Measurements from ENCODE around the gene LENG9.

The LENG9 gene

DNA sequence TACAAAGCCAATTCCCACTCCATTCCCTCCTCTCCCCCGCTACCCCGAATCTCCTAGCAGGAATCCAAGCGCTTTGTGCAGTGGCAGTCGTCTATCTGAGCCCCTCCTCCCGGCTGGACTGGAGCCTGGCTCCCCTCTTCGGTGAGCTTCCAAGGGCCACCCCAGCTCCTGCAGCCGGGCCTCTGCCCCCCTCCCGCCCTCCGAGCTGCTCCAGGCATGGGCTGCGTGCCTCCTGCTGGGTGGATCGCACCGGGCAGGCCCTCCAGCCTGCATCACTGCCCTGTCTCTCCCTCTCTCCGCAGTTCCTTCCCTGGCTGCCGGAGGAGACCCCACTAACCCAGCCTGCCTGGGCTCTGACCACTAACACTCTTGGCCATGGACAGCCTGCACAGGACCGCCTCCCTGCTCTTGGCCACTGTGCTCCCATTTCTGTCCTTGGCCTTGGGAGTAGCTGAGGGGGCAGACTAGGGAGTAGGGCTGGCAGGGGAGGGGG, 27.5 kb downstream of the LENG9 start:
- DNase-seq, result no peak

DNA sequence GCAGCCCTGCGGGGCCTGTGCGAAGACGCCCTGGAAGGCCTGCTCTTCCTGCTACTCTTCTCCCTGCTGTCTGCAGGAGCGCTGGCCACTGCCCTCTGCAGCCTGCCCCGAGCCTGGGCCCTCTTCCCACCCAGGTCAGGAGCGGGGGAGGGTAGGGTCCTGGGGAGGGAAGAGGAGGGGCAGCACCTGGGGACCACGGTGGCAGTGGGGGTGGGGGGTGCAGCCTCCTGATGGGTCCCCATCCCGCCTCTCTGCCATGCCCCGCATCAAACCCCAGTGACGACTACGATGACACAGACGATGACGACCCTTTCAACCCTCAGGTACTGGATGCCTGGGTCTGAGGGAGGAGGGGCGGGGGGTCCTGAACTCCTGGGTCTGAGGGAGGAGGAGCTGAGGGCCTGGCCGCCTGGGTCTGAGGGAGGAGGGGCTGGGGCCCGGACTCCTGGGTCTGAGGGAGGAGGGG, 28.0 kb downstream of the LENG9 start:
- DNase-seq, result no peak

DNA sequence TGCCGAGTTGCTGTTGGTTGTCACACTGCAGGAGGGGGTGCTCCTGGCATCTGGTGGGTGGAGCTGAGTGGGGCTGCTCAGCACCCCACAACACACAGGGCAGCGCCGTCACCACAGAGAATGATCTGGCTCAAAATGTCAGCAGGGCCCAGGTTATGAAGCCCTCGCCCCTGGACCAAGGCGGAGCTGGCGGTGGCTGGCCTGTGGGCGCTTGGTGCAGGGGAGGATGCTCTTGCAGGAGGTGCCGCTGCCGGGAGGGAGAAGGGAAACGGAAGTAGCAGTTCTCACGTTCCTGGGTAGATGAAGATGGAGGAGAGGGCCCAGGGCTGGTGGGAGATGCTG, 28.7 kb downstream of the LENG9 start:
- DNase-seq, result no peak

DNA sequence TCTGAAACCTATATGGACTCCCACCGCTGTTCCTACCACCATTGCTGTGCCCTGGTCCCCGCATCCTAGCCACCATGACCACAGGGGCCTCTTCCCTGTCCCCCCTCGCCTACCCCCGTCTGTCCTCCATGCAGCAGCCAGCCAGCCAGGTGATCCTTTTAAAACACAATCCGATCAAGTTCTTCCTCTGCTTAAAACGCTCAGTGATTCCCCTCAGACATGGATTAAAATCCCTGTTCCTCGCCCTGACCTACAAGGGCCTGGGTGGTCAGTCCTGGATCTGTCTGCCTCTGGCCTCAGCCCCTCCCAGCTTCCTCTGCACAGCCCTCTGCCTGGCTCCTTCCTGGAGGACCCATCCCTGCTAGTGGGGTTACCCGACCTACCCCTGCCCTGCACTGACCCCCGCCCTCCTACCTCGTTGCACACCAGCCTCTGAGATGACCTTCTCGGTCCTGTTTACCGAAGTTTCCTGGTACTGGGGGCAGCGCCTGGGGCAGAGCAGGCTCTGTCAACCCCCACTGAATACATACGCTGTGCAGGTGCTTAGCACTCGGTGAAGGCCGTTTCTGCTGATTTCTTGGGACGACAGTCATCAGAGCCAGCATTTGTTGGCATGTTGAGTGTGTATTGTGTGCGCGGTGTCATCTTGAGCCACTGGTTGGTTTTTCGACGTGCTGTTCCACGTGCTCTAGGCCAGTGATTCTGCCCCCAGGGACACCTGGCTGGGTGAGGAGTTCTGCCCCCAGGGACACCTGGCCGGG, 29.3 kb downstream of the LENG9 start:
- DNase-seq, result no peak

DNA sequence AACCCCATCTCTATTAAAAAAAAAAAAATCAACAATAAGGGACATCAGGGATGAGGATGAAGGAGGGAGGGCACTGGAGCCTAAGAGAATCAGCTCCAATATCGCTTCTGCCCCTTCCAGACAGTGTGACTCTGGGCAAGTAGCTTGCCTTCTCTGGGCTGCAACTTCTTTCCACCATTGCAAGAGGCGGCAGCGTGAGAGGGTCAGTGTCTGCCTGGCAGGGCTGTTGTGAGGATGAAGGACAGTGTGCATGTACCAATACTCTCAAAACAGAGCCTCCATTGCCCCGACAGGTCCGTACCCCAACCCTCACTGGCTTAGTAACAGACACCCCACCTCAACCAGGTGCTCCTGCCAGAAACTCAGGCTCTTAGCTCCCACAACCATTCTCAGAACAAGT, 29.9 kb downstream of the LENG9 start:
- DNase-seq, result no peak

DNA sequence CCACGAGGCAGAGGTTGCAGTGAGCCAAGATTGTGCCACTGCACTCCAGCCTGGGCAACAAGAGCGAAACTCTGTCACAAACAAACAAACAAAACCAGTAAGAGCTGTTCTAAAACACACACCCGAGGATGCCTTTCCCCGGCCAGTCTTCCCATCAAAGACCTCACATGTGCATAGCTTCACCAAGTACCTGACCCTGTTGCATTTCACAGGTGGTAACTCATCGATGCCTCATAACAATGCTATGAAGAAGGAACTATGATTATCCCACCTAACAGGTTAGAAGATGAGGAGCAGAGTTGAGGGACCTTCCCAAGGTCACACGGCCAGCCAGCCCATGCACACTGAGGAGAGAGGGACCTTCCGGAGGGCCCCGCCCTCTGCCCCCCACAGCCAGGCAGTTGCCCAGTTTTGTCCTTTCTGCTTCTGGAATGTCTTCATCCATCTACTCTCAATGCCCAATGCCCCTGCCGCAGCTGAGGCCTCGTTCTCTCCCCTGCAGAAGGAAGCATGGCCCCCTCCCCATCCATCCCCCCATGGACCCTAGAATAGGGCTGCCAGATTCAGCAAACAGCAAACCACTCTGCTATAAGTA, 31.3 kb downstream of the LENG9 start:
- no peak for DNase-seq

DNA sequence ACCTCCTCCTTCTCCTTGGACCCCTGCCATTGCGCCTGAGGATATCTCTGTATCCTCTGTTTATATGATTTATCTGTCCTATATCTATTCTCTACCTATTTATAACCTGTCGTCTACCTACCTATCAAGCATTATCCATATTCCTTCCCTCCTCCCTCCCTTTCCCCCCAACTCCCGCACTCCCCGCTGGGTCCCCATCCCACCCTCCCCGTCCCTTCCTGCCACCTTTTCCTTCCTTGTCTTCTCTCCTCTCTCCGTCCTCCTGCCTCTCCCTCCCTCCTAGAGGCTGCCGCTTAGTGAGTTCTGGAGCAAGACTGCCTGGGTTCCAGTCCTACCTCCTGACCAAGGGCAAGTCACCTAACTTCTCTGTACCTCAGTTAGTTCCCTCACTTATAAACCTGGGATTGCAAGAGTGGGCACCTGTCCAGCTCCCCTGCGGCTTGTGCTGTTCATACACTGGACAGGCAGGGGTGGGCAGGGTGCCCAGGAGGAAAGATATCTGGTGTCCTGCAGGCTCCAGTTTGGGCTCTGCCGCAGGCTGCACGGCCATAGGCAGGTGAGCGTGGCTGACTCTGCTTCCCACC, 32.2 kb downstream of the LENG9 start:
- no peak for DNase-seq

DNA sequence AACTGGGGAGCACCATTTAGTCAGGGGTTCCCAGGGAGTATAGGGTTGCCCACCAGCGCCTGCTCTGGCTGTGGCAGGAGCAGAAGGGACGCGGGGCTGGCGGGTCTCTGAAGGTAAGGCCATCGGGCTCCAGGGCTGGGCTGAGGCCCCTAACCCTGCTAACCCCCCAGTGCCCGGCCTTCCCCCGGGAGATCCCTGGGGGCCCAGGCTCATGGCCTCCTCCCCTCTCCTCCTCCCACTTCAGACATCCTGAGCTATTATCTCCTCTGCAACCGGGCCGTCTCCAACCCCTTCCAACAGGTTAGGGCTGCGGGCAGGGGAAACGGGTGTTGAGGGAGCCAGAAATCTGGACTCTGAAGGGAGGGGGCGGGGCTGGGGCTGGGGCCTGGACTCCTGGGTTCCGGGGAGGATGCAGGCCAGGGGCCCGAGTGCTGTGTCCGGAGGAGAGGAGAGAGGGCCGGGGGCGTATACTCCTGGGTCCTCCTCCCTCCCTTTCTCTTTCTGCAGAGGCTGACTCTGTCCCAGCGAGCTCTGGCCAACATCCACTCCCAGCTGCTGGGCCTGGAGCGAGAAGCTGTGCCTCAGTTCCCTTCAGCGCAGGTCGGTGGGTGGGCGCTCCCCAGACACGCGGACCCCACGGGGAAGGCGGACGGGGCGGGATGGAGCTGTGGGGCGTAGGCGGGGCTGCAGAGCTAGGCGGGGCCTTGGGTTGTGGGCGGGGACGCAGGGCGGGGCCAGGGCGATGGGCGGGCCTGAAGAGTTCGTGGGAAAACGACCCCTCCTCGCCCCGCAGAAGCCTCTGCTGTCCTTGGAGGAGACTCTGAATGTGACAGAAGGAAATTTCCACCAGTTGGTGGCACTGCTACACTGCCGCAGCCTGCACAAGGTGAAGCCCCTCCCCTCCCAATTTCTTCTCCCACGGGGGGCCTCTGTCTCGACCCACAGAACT, 33.0 kb downstream of the LENG9 start:
- peak; percentile 48 for DNase-seq

DNA sequence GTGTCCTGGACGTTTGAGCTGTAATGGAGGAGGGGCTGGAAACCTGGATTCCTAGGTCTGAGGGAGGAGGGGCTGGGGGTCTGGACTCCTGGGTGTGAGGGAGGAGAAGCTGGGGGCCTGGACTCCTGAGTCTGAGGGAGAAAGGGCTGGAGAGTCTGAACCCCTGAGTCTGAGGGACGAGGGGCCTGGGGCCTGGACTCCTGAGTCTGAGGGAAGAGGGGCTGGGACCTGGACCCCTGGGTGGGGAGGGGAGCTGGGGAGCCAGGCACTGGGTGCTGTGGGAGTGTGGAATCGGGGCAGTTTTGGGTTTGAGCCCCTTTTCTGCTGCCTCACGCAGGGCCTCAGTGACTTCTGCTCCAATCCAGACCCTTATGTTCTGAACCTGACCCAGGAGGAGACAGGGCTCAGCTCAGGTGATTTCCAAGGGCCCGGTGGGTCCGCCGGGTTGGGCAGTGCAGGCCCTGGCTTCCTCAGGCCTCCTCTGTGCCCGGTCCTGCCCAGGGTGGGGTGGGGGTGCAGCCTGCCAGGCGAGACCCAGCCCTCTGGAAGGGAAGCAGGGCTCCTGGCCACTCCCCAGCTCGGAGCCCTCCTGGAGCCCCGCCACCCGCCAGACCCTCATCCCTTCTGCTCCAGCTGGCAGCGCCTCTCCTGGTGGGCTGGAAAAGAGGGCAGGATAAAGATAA, 33.9 kb downstream of the LENG9 start:
- DNase-seq, result no peak

DNA sequence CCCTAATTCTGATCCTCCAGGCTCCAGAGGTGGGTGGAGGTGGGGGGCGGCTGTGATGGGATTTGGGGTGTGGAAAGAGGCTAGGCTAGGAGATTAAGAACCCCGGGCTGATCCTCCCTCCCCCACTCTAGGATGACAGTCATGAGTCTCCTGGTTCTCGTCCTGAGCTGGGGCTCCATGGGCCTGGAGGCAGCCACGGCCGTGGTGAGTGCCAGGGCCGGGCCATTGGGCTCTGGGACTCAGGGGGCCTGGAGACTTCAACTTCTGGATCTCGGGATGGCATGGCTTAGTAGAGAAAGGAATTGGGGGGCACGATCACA, 34.4 kb downstream of the LENG9 start:
- no peak for DNase-seq

DNA sequence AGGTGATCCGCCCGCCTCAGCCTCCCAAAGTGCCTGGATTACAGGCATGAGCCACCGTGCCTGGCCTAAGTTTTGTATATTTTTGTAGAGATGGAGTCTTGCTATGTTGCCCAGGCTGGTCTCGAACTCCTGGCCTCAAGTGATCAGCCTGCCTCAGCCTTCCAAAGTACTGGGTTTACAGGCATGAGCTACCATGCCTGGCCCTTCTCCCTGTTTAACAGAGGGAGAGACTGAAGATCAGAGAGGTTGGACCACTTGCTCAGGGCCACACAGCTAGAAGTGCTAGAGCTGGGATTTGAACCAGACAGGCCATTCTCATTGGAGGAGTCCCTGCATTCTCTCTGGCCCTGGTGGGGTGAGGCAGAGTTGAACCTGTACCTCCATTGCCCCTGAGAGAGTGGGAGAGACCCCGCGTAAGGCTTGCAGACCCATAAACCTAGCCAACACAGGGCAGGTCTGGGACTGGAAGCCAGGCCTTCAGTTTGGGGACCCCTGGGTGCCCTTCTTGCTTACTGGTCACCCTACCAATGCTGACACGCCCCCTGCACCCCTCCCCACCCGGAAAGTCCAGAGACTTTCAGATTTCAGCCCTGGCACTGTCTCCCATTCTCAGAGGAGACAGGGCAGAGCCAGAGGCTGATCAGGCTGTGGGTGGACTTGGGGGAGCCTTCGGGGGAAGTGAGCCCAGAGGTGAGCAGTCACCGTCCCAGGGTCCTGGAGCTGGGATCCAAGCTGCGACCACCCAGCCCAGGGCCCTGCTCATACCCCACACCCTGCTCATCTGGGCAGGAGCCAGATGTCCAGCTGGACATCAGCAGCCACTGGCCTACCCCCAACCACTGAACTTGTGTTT, 35.0 kb downstream of the LENG9 start:
- no peak for DNase-seq

DNA sequence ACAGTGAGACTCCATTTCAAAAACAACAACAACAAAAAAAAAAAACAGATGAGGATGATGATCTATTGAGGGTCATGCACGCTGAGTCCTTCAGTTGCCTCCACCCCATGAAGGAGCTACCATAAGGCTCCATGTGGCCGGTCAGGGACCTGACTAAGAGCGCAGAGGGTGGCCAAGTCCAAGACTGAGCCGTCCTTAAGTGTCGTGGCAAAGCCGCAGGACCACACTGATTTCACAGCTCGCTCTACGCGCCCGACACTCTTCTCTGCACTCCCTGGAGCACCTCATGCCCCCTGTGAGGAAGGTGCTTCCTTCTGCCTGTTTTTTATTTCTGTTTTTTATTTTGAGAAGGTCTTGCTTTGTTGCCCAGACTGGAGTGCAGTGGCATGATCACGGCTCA, 36.0 kb downstream of the LENG9 start:
- no peak for DNase-seq

DNA sequence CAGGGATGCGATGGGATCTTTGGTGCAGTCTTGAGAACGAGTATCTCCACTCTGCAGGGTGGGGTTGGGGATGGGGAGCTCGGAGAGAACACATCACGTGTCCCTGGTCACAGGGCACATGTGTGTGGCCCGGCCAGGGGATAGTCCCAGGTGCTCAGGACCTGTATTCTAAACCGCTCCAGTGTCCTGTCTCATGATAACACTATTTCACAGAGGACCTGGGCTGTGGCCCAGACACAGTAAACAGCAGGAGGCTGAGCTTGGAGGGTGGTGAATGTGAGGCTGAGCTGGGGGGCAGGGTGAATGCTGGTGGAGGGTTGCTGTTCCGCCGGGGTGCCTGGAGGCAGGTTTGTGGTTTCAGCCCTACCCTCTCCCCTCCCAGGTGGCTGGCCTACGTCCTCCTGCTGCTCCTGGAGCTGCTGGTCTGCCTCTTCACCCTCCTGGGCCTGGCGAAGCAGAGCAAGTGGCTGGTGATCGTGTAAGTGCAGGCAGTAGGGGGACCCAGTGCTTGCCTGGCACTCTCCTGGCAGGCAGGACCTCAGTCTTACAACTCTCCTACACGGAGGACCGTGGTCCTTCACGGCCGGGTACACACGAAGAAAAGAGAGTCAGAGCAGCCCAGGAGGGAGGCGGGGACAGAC, 37.2 kb downstream of the LENG9 start:
- DNase-seq, result no peak

DNA sequence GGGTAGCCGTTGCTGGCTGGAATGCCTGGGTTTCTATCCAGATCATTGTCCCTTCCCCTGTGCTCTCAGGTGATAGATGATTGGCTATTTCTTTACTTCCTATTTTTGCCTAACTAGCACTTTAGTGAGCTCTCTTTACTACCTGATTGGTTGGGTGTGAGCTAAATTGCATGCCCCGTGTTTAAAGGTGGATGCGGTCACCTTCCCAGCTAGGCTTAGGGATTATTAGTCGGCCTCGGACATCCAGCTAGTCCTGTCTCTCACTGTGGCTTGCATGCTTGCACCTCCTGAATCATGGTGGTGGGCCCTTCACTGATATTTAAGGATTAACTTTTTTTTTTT, 38.2 kb downstream of the LENG9 start:
- DNase-seq, result no peak

DNA sequence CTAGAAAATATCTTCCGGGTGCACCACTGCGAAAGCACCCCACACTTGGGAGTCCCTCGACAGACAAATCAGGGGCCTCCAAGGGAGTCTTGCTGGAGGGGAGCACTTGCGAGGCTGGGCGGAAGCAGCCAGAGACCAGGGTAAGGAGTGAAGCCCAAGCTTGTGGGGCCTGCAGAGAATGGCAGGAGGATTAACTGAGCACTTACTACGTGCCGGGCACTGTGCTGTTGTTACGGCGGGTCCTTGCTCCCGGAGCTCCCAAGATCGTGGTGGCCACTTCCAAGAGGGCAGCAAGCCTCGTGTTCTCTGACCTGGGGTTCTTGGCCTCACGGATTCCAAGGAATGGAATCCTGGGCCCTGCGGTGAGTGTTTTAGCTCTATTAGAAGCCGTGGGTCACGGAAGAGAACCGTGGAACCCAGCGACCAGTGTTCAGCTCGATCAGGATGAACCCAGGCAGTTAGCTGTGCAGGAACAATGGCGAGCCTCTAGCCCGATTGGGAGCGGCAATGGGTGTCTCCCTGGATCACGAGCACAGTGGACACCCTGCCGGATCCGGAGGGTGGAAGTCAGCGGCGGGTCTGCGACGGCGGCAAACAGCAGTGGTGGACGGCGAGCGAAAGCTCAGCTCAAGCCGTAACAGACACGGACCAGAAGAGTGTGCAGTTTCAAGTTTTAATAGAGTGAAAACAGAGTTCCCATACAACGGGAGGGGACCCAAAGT, 38.8 kb downstream of the LENG9 start:
- DNase-seq, result no peak

DNA sequence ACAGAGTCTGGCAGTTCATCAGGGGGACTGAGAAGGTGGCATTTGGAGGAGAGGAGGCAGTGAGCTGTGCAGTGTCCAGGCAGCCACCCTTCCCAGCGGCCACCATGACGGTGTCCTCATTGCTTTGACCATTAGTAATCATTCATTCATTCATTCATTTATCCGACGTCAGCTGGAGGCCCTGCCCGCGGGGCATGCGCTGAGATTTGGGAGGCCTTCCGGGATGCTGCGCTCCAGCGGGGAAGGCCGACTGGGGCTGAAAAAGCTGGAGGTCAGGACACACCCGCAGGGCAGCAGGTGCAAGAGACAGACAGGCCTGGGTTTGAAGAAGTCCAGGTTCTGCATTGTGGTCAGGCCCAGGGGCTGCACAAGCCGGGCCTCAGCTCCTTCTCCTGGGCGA, 39.4 kb downstream of the LENG9 start:
- DNase-seq, result no peak

DNA sequence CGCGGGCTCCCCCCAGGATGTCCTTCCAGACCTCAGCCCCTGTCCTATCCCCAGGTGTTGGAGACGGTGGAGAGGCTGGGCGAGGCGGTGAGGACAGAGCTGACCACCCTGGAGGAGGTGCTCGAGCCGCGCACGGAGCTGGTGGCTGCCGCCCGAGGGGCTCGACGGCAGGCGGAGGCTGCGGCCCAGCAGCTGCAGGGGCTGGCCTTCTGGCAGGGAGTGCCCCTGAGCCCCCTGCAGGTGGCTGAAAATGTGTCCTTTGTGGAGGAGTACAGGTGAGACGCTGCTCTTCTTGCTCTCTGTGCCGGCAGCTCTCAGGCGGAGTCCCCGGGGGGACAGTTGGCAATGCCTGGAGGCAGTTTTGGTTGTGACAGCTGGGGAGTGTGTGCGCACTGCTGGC, 41.4 kb downstream of the LENG9 start:
- no peak for DNase-seq

DNA sequence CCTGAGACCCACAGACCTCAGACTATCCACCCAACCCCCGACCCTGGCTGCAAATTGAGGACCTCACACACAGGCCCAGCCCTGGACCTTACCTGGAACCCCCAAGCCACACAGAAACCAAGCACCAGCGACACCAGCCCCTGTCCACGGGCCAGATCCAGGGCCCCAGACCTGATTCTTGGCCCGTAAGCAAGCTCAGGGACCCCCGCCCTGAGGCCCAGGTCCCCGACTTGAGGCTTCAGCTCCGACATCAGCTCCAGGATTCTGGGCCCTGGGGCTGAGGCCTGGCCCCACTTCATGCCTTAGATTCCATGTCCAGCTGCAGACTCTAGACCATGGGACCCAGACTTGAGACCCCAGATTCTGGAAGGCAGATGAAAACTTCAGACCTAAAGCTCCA, 42.1 kb downstream of the LENG9 start:
- DNase-seq, result no peak

DNA sequence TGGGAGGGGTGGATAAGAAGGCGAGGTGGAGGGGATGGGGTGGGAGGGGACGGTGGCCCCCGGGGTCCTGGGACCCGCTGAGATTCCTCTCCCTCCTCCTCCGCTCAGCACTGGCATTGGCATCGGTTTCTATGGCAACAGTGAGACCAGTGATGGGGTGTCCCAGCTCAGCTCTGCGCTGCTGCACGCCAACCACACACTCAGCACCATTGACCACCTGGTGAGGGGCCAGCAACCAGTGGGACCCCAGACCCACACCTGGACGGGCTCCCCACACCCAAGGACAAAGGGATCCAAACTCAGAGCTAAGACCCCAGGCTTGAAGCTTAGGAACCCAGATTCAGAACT, 42.4 kb downstream of the LENG9 start:
- no peak for DNase-seq

DNA sequence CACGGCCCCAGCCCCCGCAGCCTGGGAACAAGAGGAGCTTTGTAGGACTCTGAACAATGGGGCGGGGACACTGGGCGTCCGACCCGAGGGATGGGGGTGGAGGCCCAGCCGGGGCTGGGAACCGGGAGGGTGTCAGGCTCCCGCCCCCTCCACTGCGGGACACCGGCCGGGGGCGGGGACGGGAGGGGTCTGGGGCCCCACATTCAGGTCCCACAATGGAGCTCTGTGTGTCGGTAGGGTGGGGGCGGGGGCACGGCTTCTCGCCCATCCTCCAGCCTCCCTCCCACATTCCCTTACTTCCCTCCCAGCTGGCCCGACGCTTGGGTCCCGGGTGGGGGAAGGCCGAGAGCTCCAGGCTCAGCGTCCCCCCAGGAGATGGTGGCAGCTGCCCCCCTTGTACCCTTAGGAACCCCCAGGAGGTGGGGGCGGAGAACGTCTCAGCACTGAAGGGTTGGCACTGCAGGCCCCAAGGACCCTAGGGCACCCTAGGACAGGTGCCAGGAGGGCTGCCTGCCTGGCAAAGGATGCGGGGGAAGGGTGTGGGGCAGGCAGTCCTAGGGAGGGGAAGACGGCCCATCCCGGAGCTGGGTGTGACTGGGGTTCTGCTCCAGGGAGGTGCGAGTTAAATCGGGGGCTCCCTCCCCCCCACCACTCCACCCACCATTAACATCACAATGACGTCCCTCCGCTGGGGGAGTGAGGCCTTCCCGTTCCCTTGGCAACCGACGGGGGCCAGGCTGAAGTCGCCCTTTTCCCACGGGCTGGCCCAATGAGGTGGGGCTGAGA, 43.0 kb downstream of the LENG9 start:
- no peak for DNase-seq

Data from CD4-positive, alpha-beta T cell treated with Interleukin-12 subunit alpha and Interleukin-12 subunit beta, for 1 hour (primary cell).